Stomach (tissue), 4 donors: ENCODE data around the gene ARHGAP4.

ENCODE experiments used
- CTCF ChIP-seq, 7 experiments: fragments of 450-650 bp in 4 of 7; fragments of 200-600 bp in 3 of 7; sonication (generic) in 3 of 7; IDR thresholded peaks; one replicate each; pipeline ENCODE4 v1.5.1; 2016 to 2019; ENCODE audit warnings: antibody characterized with exemption in 7 of 7, control low read depth in 2 of 7, mild to moderate bottlenecking in 1 of 7
- POLR2AphosphoS5 ChIP-seq, 3 donors: sonication (generic); formaldehyde crosslinking; IDR thresholded peaks; one replicate each; pipeline ENCODE4 v1.6.1; 2016; ENCODE audit warnings: antibody characterized with exemption in 3 of 3

GRCh38 chrX:153887385-153887784 is 38.7 kb downstream of the ARHGAP4 start:
- no peak for TF ChIP-seq CTCF (IDR thresholded peaks at IDR 0.05)
- no peak for TF ChIP-seq POLR2AphosphoS5 (IDR thresholded peaks at IDR 0.05)
